ENCODE measurements around the gene FXYD1. TPM values are rescaled to one million over a fixed set of nuclear protein-coding genes. Genes with fewer than 3 reads are reported as not detected.

Gene FXYD1
- total and polyA plus RNA-seq, 2 of the 8 experiments (the other 6 are each of a cell fraction or from before 2014, with no cell fraction given), result 1.6 to 8.1 TPM

- Histone ChIP-seq H3K14ac (ENCODE audit: insufficient read length) (no peak overlapping the region), H4K8ac (ENCODE audit: extremely low read depth, insufficient read depth, low read length) (no peak overlapping the region), H3K36me3 (ENCODE audit: control insufficient read depth in 2 of 4, insufficient read depth in 4 of 4, low read length in 3 of 4) (peaks cover 10 to 68% (median 45%) of the 10 kb centered on the region in 4 experiments; a peak in 7 of 8 replicates), H2AK5ac (ENCODE audit: low read depth, low read length) (no peak overlapping the region), H3K4ac (replicated peaks; ENCODE audit: insufficient read length, low read depth, low read length) (no peak overlapping the region), H3K9ac (replicated peaks in 1 of 4; ENCODE audit: extremely low read depth in 1 of 4, low read depth in 3 of 4, low read length in 3 of 4) (no peak overlapping the region), H3K79me2 (ENCODE audit: control insufficient read depth in 1 of 2, insufficient read depth in 2 of 2, low read length in 2 of 2) (no peaks in the 10 kb centered on the region), H3K23ac (ENCODE audit: insufficient read length) (no peak overlapping the region), H3K9me3 (ENCODE audit: insufficient read depth in 2 of 2, low read depth in 1 of 2, low read length in 1 of 2) (0 out of 4 replicates have a peak, but pooled peaks cover 0 to 2% of the 10 kb centered on the region in 2 experiments), H2BK5ac (ENCODE audit: low read depth, low read length) (no peak overlapping the region), H3K56ac (replicated peaks; ENCODE audit: insufficient read length, low read depth, low read length) (no peak overlapping the region), H3K23me2 (ENCODE audit: low read depth, low read length) (no peaks in the 10 kb centered on the region), H3K79me1 (ENCODE audit: low read depth, low read length) (no peaks in the 10 kb centered on the region; the same call in 1 of the 2 replicates), H2AFZ (ENCODE audit: low read length) (no peak overlapping the region), H2BK12ac (ENCODE audit: low read depth, low read length) (no peak overlapping the region), H3K18ac (ENCODE audit: extremely low read depth, low read length) (no peak overlapping the region), H2BK20ac (ENCODE audit: low read length) (no peak overlapping the region), H2BK120ac (replicated peaks; ENCODE audit: low read depth, low read length) (no peak overlapping the region), H3K4me3 (ENCODE audit: extremely low read depth in 1 of 4, insufficient read depth in 2 of 4, low read depth in 3 of 4, low read length in 4 of 4) (no peak overlapping the region), H4K5ac (ENCODE audit: insufficient read length, low read depth, low read length) (no peak overlapping the region), H2BK15ac (ENCODE audit: low read length) (no peak overlapping the region), H3K4me1 (replicated peaks in 1 of 4; ENCODE audit: control insufficient read depth in 3 of 4, insufficient read depth in 4 of 4, low read length in 3 of 4) (no peaks in the 10 kb centered on the region), H3K27ac (ENCODE audit: low read depth, low read length) (no peak overlapping the region), H4K91ac (replicated peaks; ENCODE audit: insufficient read length, low read length) (no peak overlapping the region), H4K20me1 (replicated peaks in 1 of 2; ENCODE audit: control insufficient read depth in 1 of 2, insufficient read depth in 2 of 2, low read length in 2 of 2) (peaks cover 0 to 3% of the 10 kb centered on the region in 2 experiments), H3K4me2 (ENCODE audit: insufficient read depth in 1 of 2, low read depth in 2 of 2, low read length in 2 of 2) (no peak overlapping the region), H3K27me3 (replicated peaks in 1 of 4; ENCODE audit: control insufficient read depth in 3 of 4, extremely low read depth in 1 of 4, insufficient read depth in 3 of 4, low read length in 3 of 4) (no peaks in the 10 kb centered on the region)
- ChIA-PET CTCF (ENCODE audit: partially characterized antibody) (interaction anchor here (0.7 to 2.4 kb wide), 8 partner anchors 9 to 56 kb away, joined by 3 to 13 read pairs (median 4); partner anchors contain the start of gene FXYD5), POLR2A (ENCODE audit: partially characterized antibody) (interaction anchor here (0.8 to 2.4 kb wide), 9 partner anchors 8 to 96 kb away, joined by 3 to 21 read pairs (median 3); partner anchors contain the start of genes FXYD5 and FXYD7)
- 92% methylated on average over 6 of the region's 6 CpGs; no CpG with 5 or more reads in 1 of the 2 experiments for WGBS, 2 experiments (ENCODE audit: extremely low coverage in 1 of 2, insufficient coverage in 1 of 2, insufficient read length in 1 of 2, insufficient replicate concordance in 2 of 2, low coverage in 1 of 2, low lambda C conversion rate in 2 of 2, missing lambda C conversion rate in 1 of 2)
- TF ChIP-seq KDM5A (IDR thresholded peaks at IDR 0.05; ENCODE audit: low read length) (no peak), RFX5 (IDR thresholded peaks at IDR 0.05; ENCODE audit: borderline replicate concordance, low read depth, low read length) (no peak), CHD2 (IDR thresholded peaks at IDR 0.05; ENCODE audit: low read length) (no peak), TBP (IDR thresholded peaks at IDR 0.05; ENCODE audit: low read depth, low read length) (no peak), NRF1 (IDR thresholded peaks at IDR 0.05; ENCODE audit: low read depth, low read length) (no peak)
- no peak for DNase-seq (ENCODE audit: low read depth in 1 of 2, low spot score in 2 of 2)
- no peak for FAIRE-seq
Observed at GRCh38 chr19:35162471-35163326, 24.1 kb downstream of the FXYD1 start.

Measured in H1 (cell line).